ENCODE results near the gene HERC4.

HERC4 gene

GRCh38 chr10:68074775-68075549 is at the start of gene HERC4:
Gene HERC4 (minus strand): TSS chr10:68075283. CDS start chr10:68073108, 2,175 bp downstream.
- DNase-seq (ENCODE audit: low read depth): peak; percentile 89

- DNase-seq (ENCODE audit: low read depth): no peak
These were observed 49.6 kb upstream of the HERC4 start for GRCh38 chr10:68124718-68125117.

GRCh38 chr10:68121852-68122251 is 46.8 kb upstream of the HERC4 start:
- peak; percentile 23 for DNase-seq (ENCODE audit: low read depth)

GRCh38 chr10:68121020-68121743 is 46.1 kb upstream of the HERC4 start:
- no peak for DNase-seq (ENCODE audit: low read depth)

GRCh38 chr10:68118657-68119056 is 43.6 kb upstream of the HERC4 start:
- DNase-seq (ENCODE audit: low read depth): no peak

- DNase-seq (ENCODE audit: low read depth): no peak
These were observed 37.8 kb upstream of the HERC4 start for GRCh38 chr10:68112837-68113236.

- no peak for DNase-seq (ENCODE audit: low read depth)
These were observed 36.5 kb upstream of the HERC4 start for GRCh38 chr10:68111584-68111983.

GRCh38 chr10:68110027-68110426 is 34.9 kb upstream of the HERC4 start:
- no peak for DNase-seq (ENCODE audit: low read depth)

- no peak for DNase-seq (ENCODE audit: low read depth)
These were observed 34.2 kb upstream of the HERC4 start, which contains the start of gene MYPN for GRCh38 chr10:68109331-68109730. Gene MYPN (plus strand): TSS chr10:68109488. CDS start chr10:68121439, 11,951 bp downstream.

GRCh38 chr10:68108653-68109052 is 33.6 kb upstream of the HERC4 start:
- DNase-seq (ENCODE audit: low read depth): no peak

- DNase-seq (ENCODE audit: low read depth): no peak
These were observed 33.0 kb upstream of the HERC4 start for GRCh38 chr10:68108051-68108450.

GRCh38 chr10:68107651-68108050 is 32.6 kb upstream of the HERC4 start:
- DNase-seq (ENCODE audit: low read depth): no peak

GRCh38 chr10:68106656-68107055 is 31.6 kb upstream of the HERC4 start:
- peak; percentile 83 for DNase-seq (ENCODE audit: low read depth)

- peak; percentile 29 for DNase-seq (ENCODE audit: low read depth)
These were observed 30.7 kb upstream of the HERC4 start for GRCh38 chr10:68105820-68106219.

- no peak for DNase-seq (ENCODE audit: low read depth)
These were observed 28.8 kb upstream of the HERC4 start for GRCh38 chr10:68103901-68104300.

- DNase-seq (ENCODE audit: low read depth): no peak
These were observed 28.3 kb upstream of the HERC4 start for GRCh38 chr10:68103261-68103878.

- no peak for DNase-seq (ENCODE audit: low read depth)
These were observed 26.0 kb upstream of the HERC4 start for GRCh38 chr10:68101066-68101465.

GRCh38 chr10:68099736-68100135 is 24.7 kb upstream of the HERC4 start:
- DNase-seq (ENCODE audit: low read depth): no peak

GRCh38 chr10:68096913-68097516 is 21.9 kb upstream of the HERC4 start:
- peak; percentile 90 for DNase-seq (ENCODE audit: low read depth)

- no peak for DNase-seq (ENCODE audit: low read depth)
These were observed 20.1 kb upstream of the HERC4 start for GRCh38 chr10:68095153-68095552.

- DNase-seq (ENCODE audit: low read depth): no peak
These were observed 17.4 kb upstream of the HERC4 start for GRCh38 chr10:68092512-68092911.

- DNase-seq (ENCODE audit: low read depth): no peak
These were observed 15.5 kb upstream of the HERC4 start for GRCh38 chr10:68090586-68090985.

Measured in stromal cell of bone marrow (primary cell).